HL-60/S4 treated with phorbol 12-myristate 13-acetate at 8.2 ng/mL for 4 days and 3 days (cell line): ENCODE measurements around the gene SRSF8.

Experiments
- in situ Hi-C: fragments of 300-500 bp; cut with MboI; formaldehyde crosslinking; loops from 2 replicates; pipeline ENCODE4 v1.15.0; 2022; ENCODE audit warnings: low sequenced_read_pairs

Gene SRSF8

DNA sequence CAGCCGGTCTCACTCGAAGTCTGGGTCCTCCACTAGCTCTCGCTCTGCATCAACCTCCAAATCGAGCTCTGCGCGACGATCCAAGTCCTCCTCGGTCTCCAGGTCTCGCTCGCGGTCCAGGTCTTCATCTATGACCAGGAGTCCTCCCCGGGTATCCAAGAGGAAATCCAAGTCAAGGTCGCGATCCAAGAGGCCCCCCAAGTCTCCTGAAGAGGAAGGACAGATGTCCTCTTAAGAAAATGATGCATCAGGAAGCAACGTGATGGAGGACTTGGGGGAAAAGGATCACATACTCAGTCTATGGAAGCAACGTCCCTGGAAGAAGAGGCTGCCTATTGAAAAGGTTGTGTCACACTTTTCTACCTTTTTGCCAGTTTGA is 1.1 kb downstream of the SRSF8 start:
- in situ Hi-C loops: no loop called here

DNA sequence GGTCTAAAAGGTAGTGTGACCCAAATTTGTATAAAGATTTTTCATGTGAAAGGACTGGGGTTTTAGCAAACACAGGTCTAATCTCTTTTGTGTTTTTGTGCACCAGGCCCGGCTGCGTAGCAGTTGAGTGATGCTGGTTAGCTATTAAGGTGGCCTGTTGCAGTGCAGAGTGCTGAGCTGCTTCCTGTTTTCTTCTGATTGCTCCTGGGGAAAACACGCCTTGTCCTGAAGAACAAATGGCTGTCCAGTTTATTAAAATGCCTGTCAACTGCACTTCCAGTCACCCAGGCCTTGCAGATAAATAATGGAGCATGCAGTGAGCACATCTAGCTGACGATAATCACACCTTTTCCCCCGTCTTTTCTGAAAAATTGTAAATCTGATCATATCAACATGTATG is 1.8 kb downstream of the SRSF8 start:
- in situ Hi-C loops: no loop called here

DNA sequence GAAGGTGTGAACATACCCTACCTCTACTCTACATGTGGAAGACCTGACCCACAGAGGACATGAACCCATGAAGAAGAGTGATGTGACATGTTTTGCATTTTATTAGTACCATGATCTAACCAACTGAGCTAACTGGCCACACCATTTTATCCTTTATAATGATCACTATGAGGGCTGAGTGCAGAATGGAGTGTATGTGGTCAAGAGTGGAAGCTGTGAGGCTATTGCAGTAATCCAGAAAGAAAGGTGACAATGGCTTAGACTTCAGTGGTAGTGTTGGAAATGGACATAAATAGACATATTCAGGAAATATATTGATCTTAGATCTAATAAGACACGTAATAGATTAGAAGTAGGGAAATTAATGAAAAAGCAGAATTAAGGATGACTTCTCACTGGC is 3.8 kb downstream of the SRSF8 start:
- in situ Hi-C loops: no loop called here

DNA sequence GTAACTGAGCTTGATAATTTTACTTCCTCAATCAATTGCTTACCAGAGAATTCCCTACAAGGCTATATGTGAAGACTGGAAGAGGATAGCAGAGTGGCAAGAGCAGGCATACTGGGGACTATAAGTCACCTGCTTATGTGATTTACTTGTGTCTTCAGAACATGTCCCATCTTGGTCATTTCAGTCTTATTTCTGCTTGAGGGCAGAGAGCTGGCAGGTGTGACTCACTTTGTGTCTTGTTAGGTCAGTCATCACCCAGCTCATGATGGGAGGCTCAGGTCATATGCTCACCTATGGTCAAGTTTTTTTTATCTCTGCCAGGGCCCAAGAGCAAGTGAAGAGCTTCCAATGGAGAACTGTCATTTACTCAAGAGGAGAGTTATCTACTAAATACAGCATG is 6.2 kb downstream of the SRSF8 start:
- in situ Hi-C loops: no loop called here

DNA sequence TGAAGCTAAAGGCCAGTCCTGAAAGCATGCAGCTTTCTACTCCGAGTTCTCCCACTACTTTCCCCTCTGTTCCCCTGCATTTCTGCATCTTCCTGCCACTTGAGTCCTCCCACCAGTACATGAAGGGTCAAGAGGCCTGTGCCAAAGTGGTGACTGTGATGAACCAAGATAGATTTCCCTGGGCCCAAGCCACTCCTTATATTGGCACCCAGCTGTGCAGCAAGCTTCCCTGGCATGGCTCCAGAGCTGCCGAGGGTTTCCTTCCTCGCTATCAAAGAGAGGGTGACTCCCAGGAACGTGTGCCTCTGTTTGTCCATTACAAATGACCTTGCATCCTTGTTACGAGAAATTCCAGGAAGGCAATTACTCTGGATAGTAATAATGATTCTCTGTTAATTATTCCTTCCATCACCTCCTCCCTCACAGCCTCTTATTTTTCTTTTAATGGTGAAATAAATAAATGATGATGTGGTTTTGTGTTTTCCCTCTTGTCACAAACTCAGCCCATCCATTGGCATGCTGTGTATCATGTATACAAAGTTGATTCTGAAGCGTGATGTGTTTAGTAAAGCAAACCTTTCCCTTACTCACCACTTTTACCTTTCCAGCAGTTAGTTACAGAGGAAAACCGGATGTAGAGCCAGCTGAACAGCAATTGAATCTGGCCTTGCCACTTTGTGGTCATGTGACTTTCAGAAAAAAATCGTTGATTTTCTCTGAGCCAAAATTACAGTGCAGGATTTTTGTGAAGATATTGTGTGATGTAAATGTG is 8.3 kb downstream of the SRSF8 start:
- in situ Hi-C loops: no loop called here

DNA sequence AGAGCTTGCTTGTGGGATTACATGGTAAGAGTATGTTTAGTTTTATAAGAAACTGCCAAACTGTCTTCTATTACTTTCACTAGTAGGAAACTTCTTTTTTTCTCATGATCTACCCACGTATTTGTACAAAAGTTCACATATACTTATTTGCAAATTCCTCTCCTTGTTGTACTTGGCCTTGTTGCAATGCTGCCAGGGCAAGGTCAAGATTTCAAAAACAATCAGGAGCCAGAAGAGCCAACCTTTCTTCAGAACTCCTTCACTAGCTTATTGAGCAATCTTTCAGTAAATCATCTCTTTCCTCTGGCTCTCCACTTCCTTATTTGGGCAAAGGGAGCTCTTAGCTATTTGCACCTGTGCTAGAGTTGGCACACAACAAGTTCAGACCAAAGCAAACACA is 9.7 kb downstream of the SRSF8 start:
- in situ Hi-C loops: no loop called here

DNA sequence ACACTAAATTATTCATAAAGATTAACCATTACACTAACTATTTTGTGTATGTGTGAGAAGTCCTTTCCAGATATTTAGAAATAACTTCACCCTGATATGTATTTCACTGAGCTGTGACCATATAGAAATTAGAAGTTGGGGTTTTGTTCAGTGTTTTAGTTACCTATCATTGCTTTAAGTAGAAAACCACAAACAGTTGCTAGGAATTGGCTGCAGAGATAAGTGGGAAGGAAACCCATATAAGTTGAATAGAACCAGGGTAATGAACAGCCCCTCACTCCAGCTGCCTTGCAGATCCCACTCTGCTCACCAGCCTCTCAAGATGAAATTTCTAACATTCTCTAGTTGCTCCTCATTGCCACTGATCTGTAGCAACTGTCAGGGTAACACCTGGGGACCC is 10.3 kb downstream of the SRSF8 start:
- in situ Hi-C loops: no loop called here

DNA sequence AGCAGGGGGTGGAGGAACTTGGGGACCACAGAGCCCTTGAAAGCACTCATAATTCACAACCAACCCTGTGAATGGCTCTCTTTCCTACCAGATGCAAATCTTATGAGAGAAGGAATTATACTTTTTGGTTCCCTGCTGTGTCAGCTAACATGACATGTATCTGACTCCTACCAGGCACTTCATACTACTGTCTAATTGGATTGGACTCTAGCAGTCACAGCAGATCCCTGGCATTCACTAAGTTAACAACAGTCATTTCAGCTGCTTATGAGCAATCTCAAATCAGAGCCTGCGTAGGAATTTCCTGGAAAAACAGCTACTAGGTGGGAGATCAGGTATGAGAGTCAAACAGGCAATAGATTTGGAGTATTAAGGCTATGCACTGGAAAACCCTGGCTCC is 11.8 kb downstream of the SRSF8 start:
- in situ Hi-C loops: no loop called here

DNA sequence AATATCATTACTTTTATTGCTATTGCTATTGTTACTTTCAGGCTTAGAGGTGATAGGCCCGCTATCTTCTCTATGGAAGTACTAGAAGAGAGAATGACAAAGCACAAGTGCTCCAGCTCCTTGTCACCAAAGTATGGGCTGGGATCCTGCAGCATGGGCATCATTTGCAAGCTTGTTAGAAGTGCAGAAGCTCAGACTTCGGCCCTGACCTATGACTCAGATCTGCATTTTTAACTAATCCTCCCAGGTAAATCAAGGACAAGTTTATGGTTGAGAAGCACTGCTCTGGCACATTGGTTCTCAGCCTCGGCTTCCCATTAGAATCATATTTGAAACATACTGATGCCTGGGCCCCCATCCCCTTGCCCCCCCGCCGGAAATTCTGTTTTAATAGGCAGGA is 14.3 kb downstream of the SRSF8 start:
- in situ Hi-C loops: no loop called here

DNA sequence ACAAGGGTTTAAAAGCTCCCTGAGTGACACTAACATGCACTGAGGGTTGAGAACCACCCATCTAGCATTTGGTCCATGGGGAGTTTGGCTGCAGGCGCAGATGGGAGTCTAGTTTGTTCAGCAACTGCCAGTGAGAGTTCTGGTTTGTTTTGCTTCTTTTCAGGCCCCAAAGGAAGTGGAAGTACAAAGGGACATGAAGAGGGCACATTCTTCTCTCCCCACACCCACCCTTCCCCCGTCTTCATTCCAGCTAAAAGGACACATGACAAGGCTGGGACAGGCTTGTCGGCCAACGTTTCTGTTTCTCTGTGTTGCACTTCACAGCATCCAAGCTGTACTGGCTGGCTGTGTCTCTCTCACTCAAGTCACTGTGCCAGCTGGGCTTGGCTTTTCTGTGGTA is 14.7 kb downstream of the SRSF8 start:
- in situ Hi-C loops: no loop called here

DNA sequence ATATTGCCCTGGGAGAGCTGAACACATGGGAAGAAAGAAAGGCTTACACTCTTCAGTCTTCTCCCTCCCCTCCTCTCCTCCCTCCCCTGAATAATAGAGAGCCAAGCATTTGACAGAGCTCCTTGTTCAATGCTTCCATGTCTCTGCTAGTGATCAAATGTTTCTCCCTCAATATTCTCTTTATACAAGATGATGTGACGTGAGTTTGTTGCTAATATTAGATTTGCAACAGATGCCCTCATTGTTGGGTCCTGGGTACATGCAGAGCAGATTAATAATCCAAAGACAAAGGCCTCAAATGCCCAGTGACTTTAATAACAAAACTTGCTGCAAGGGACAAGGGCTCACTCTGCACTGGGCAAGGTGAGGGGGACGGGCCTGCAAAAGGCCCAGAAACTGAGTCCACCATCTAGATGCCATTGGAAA is 15.9 kb downstream of the SRSF8 start:
- in situ Hi-C loops: no loop called here

DNA sequence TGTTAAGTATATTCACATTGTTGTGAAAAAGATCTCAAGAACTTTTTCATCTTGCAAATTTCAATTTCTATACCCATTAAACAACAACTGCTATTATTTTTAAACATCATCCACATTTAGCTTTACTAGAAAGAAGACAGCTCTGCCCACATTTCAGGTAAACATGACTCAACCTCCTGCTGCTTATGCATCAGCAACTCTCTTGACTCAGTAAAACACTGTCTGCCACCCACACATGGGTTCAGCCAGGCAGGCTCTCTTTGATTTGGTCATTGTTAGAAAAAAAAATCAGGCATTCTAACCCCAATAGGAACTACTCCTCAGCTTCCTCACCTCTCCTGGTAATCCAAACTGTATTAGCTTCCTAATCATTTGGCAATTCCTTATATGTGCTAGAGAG is 17.8 kb downstream of the SRSF8 start:
- in situ Hi-C loops: no loop called here

DNA sequence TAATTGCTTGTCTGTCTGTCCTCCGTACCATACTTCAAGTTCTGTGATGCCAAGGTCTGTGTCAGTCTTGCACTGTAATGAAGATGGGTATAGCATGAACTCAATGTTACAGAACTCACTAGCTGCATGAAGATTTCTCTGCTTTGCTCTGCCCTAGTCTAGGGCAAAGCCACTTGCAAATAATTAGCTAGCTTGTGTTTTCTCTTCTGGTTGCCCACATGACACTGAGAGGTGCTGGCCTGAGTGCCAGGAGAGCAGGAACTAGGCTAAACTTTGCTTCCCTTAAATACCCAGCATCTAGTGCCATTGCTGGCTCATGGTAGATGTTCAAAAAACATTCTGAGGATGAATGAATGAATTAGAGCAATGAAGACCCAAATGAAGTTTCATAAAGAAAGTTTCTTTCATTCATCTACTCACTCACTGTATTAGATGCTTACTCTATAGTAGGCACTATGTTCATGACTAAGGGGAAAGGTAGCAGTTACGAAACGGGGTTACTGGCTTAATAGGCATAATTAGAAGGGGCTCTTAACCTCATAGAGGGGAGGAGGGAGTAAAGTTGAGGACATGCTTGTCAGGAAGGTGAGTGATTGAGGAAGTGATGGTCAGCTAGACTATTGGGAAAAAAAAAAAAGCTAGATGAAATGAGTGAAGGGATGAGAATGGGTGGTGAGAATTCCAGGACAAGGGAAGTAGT is 18.5 kb downstream of the SRSF8 start:
- in situ Hi-C loops: no loop called here

DNA sequence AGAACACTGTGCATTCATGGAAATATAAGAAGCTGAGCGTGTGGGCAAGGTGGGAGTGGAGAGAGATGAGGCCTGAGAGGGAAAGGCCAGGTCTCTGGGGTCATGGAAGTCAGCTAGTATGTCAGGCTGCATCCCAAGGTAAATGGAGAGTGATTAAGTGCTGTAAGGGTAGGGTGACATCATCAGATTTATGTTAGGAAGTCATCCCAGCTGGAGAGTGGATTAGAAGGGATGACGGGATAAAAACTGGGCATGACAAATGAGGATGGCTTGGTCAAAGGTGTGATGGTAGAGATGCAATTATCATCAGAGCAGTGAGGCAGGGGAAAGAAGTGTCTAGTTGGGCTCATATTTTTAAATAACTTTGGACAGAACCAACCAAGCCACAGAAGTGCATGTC is 19.4 kb downstream of the SRSF8 start:
- in situ Hi-C loops: no loop called here

DNA sequence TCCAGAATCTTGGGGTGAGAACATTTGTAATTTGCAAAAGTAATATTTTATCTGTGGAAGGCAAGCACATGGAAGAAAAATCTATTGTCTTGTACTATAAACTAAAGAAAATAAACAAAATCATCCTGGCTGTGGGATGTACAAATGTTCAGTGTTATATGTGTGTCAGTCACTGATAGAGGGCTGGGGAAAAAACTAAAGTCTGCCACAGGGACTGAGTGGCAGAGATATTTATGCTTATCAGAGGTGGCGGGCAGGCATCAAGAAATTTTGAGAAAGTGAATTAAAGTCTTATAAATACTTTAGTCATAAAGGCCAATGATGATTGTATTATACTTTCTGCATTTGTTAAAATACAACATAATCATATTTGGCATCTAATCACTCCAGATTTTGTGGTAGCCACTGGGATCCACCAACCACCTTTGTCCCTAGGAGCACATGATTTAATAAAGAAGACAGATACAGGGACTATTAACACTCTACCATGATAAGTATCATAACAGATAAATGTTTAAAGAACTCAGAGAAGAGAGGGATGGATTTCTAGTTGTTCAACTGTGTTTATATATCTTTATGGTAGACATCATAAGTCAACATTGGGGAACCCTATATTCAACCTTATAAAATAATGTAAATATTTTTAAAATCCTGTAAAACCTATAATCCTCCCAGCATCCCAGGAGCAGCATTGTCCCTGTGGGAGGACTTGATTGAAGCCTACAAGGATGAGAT is 20.3 kb downstream of the SRSF8 start:
- in situ Hi-C loops: no loop called here

DNA sequence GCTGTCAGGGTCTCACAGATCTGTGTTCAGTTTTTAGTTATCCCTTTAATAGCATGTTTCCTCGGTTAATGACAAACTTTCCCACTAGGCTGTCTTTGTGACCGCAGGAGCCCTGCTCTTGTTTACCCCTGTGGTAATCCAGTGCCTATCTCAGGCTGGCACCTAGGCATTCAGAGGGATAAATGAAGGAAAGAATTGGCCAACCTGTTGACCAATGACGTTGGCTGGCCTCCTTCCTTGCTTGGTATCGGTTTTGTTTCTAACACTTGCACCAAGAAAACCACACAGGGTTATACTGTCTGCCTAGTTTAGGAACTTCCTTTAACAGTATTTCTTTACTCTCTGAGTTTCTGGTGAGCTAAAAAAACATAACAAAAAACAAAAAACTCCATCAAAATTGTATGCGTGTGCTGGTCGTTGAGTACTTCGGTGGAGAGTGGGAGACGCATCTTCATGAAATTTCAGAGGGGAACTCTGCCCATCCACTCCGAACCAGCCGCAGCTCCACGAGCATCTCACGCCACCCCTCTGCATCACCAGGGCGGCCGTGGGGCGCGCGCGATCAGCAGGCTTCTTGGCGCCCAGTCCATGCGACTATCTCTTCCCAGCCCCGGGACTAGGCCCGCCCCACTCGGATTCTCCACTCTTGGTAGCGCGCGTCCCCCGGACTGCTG is 22.4 kb downstream of the SRSF8 start:
- in situ Hi-C loops: no loop called here

DNA sequence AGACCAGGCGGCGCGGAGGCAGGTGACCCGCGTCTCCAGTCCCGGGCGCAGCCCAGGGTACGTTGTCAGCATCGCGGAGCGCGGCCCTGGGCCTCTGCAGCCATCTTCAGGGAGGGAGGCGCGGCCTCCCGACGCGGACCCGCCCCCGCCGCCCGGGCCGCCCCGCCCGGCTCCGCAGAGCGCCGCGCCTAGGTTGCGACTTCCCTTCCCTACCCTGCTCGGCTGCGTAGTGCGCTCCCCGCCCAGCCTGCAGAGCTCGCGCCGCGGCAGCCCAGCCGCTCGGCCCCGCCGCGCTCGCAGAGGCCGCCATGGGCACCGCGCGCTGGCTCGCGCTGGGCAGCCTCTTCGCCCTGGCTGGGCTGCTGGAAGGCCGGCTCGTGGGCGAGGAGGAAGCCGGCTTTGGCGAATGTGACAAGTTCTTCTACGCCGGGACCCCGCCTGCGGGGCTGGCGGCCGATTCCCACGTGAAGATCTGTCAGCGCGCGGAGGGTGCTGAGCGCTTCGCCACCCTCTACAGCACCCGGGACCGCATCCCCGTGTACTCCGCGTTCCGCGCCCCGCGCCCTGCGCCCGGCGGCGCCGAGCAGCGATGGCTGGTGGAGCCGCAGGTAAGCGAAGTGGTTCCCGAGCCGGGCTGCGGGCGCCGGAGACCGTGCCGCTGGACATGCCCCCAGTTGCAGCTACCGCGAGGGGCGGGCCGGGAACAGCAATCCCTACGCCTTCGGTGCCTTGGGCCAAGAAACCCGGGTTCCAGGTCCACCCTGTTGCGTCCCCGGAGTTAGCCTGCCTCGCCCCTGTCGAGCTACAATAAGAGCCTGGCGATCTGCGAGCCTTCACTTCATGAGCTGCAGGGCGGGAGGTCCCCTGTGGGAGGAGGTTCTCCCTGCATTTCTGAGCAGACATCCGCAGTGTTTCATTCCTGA is 23.2 kb downstream of the SRSF8 start, which contains the start of gene ENDOD1:
ENDOD1 (plus strand) TSS at position 227 of the 923 bp plus-strand sequence; CDS start at position 309, 82 bp downstream.
- in situ Hi-C loops: no loop called here

DNA sequence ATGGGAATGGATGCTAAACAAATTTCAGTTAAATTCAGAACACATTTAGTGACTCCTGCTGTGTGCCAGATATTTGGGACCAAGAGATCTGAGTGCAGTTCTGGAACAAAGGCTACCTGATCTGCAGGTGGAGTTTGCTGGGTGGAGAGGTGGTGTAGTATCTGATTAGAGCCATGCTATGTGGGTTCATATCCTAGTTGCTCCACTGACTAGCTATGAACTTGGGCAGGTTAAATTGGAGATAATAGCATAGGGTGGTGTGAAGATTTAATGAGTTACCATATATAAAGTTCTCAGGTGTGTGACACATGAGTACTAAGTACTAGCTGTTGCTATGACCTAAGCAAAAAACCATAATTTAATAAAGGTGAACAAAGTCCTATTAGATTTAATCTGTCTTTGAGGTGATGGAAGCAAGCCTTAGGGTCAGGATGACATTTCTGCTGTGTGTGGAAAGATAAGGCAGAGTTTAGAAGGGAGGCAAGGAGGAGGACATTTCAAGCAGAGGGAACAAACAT is 25.0 kb downstream of the SRSF8 start:
- in situ Hi-C loops: no loop called here

DNA sequence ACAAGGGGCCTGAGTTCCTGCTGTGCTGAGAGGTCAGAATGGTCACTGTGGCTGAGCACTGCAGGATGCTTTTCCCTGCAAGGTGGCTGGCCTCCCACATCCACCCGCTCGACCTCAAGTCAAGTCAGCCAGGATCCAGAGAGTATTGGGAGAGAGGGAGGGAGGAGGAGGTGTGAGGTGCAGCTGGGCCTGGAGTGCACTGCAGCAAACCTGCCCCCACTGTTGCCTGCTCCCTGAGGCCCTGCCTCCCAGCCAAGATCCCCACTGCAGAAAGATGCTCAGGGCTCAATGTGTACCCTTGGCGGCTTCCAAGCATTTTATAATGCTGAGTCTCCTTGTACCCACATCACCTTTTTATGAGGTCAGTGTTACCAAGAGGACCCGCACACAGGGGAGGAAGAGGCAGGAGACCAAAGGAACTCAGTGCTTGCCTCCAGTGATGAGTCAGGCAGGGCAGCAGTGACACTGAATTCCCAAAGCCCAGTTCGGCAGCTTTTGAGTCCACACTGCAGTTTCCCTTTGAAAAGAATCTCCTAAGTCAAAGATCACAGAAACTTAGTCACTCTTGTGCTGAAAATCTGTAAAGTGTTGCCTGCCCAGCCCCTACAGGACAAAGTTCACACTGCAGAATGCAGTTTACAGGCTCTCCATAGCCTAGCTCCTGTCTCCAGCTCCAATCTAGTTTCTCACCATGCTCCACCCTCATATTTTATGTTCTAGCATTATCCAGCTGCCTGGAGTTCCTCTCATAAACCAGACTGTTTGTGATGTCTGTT is 26.0 kb downstream of the SRSF8 start:
- in situ Hi-C loops: no loop called here
